K562 (cell line): ENCODE data around the gene AKT1S1. TPM values are rescaled to one million over a fixed set of nuclear protein-coding genes. Genes with fewer than 3 reads are reported as not detected.

Experiments
- BRF2 ChIP-seq: IDR thresholded peaks from 3 replicates; pipeline ENCODE4 v1.6.1; 2011; ENCODE audit warnings: borderline replicate concordance, mild to moderate bottlenecking; ENCODE audit not compliant: insufficient read length, insufficient read depth
- ELK1 ChIP-seq: sonication (generic); formaldehyde crosslinking; IDR thresholded peaks from 2 replicates; pipeline ENCODE4 v1.8.1; 2022; ENCODE audit warnings: missing genetic modification reagents
- FOXK2 ChIP-seq, 2 experiments: fragments of 450-650 bp; IDR thresholded peaks in 1 of 2; conservative IDR thresholded peaks in 1 of 2; 2 replicates each; pipeline ENCODE4 v1.6.1; 2016; ENCODE audit warnings: low read depth in 2 of 2, mild to moderate bottlenecking in 1 of 2
- HDAC3 ChIP-seq: fragments of 450-650 bp; IDR thresholded peaks from 2 replicates; pipeline ENCODE4 v1.6.1; 2018; ENCODE audit warnings: borderline replicate concordance, mild to moderate bottlenecking, moderate library complexity; ENCODE audit not compliant: partially characterized antibody
- NCOR1 ChIP-seq: fragments of 450-650 bp; IDR thresholded peaks from 2 replicates; pipeline ENCODE4 v1.6.1; 2016; ENCODE audit warnings: mild to moderate bottlenecking, moderate library complexity
- PBX2 ChIP-seq, 2 experiments: IDR thresholded peaks in 1 of 2; conservative IDR thresholded peaks in 1 of 2; 2 replicates each; pipeline ENCODE4 v1.6.1; 2016; ENCODE audit warnings: low read depth in 2 of 2, mild to moderate bottlenecking in 1 of 2, missing compliant biosample characterization in 1 of 2, missing genetic modification characterization in 1 of 2, moderate library complexity in 1 of 2
- RAD21 ChIP-seq, 2 experiments: fragments of 250-450 bp in 1 of 2; fragments of 450-650 bp in 1 of 2; sonication (Bioruptor Pico) in 1 of 2; formaldehyde crosslinking in 1 of 2; IDR thresholded peaks in 1 of 2; conservative IDR thresholded peaks in 1 of 2; 2 replicates each; pipeline versions ENCODE4 v1.4.0 to v1.8.0; 2020 to 2022; ENCODE audit warnings: mild to moderate bottlenecking in 2 of 2, moderate library complexity in 1 of 2
- SIRT6 ChIP-seq: IDR thresholded peaks from one replicate; pipeline ENCODE4 v1.6.1; 2012; ENCODE audit warnings: low read depth, mild to moderate bottlenecking, control low read depth, inconsistent platforms, low read length, moderate library complexity
- TEAD2 ChIP-seq: fragments of 450-650 bp; IDR thresholded peaks from 2 replicates; pipeline ENCODE4 v1.6.1; 2016; ENCODE audit warnings: missing genetic modification characterization, control low read depth, missing compliant biosample characterization
- TFE3 ChIP-seq: fragments of 450-650 bp; formaldehyde crosslinking; IDR thresholded peaks from 2 replicates; pipeline ENCODE4 v1.4.0; 2020; ENCODE audit warnings: mild to moderate bottlenecking, mixed read lengths
- WHSC1 ChIP-seq: IDR thresholded peaks from one replicate; pipeline ENCODE4 v1.6.1; 2012; ENCODE audit warnings: low read length, control low read depth, inconsistent platforms
- XRCC4 ChIP-seq: IDR thresholded peaks from one replicate; pipeline ENCODE4 v1.6.1; 2011; ENCODE audit not compliant: insufficient read depth, insufficient read length; ENCODE audit errors: extremely low read depth
- YY1 ChIP-seq, 3 experiments: IDR thresholded peaks; 2 replicates each; pipeline ENCODE4 v1.6.1; 2011; ENCODE audit warnings: low read length in 2 of 3, mild to moderate bottlenecking in 2 of 3, moderate library complexity in 2 of 3, borderline replicate concordance in 1 of 3, control low read depth in 1 of 3, low read depth in 1 of 3; ENCODE audit not compliant: insufficient read depth in 3 of 3, insufficient replicate concordance in 2 of 3, control insufficient read depth in 1 of 3, insufficient read length in 1 of 3; ENCODE audit errors: extremely low read depth in 1 of 3
- ZBTB26 ChIP-seq: fragments of 450-650 bp; formaldehyde crosslinking; IDR thresholded peaks from 2 replicates; pipeline ENCODE4 v1.4.0; 2022; ENCODE audit warnings: missing genetic modification characterization
- ZBTB7A ChIP-seq: IDR thresholded peaks from 2 replicates; pipeline ENCODE4 v1.6.1; 2011; ENCODE audit warnings: low read depth, mild to moderate bottlenecking, low read length, moderate library complexity, borderline replicate concordance; ENCODE audit not compliant: control insufficient read depth
- ZNF785 ChIP-seq: fragments of 250-450 bp; sonication (Bioruptor Pico); IDR thresholded peaks from 2 replicates; pipeline ENCODE4 v1.4.0; 2020; ENCODE audit warnings: mild to moderate bottlenecking
- polyA plus RNA-seq, 8 experiments: library from polyadenylated mRNA; depleted of rRNA in 4 of 8; stranded (reverse) in 5 of 8; unstranded in 3 of 8; fragments of >200 nt; fragmentation: Nextera tagmentation in 2 of 8; fragmentation: Illumina TruSeq in 1 of 8; extraction: Ambion mirVana in 2 of 8; extraction: Trizol in 1 of 8; gene quantifications; 2 replicates each; pipeline versions ENCODE4 v1.2.1 to v1.2.3, GENCODE V29; 2011 to 2014; ENCODE audit warnings: inconsistent platforms in 1 of 8, missing spikeins in 1 of 8
- total RNA-seq, 7 experiments: library from RNA; depleted of rRNA in 6 of 7; stranded (reverse); fragments of >200 nt in 6 of 7; fragmentation: Illumina TruSeq in 2 of 7; extraction: Trizol in 2 of 7; gene quantifications; 2 replicates each; pipeline versions ENCODE4 v1.2.1 to v1.2.3, GENCODE V29; 2011 to 2021; ENCODE audit warnings: low replicate concordance in 1 of 7

Gene AKT1S1
- total and polyA plus RNA-seq, 9 of the 15 experiments (the other 6 are each of a cell fraction or from before 2014, with no cell fraction given) = 1.2 to 50.3 (median 17.1) TPM

GRCh38 chr19:49847731-49848696 lies 29.1 kb downstream of the AKT1S1 start (continued):
- TF ChIP-seq PBX2 (CRISPR knock-in tag; IDR thresholded peaks at IDR 0.05; ENCODE audit: low read depth) (no peak), PBX2 (tag; conservative IDR thresholded peaks at IDR 0.05; ENCODE audit: low read depth) (no peak), WHSC1 (no peak), SIRT6 (no peak), BRF2 (no peak), FOXK2 (conservative IDR thresholded peaks at IDR 0.05 in 1 of 2, IDR thresholded peaks at IDR 0.05 in 1 of 2; ENCODE audit: low read depth in 2 of 2) (peak in 1 of 2 experiments; percentile 31; a peak in 1 of 4 replicates), ZNF785 (CRISPR knock-in tag) (no peak), HDAC3 (no peak), ZBTB7A (no peak), ZBTB26 (CRISPR knock-in tag) (no peak), TFE3 (CRISPR knock-in tag) (no peak), RAD21 (CRISPR knock-in tag; conservative IDR thresholded peaks at IDR 0.05 in 1 of 2, IDR thresholded peaks at IDR 0.05 in 1 of 2) (no peak), TEAD2 (tag) (no peak), XRCC4 (no peak), NCOR1 (no peak), ELK1 (CRISPR knock-in tag) (no peak), YY1 (IDR thresholded peaks at IDR 0.05; ENCODE audit: borderline replicate concordance in 1 of 3, control insufficient read depth in 1 of 3, extremely low read depth in 1 of 3, insufficient read depth in 3 of 3, insufficient read length in 1 of 3, insufficient replicate concordance in 2 of 3, low read depth in 1 of 3, low read length in 2 of 3) (no peak)
